OCI-LY1 (cell line): ENCODE data around the gene EIF3L.

ENCODE experiments used
- H2AFZ ChIP-seq: fragments of 200-600 bp; sonication (generic), shearing (Covaris generic); 2 replicates; pipeline ENCODE4 v1.6.0; 2014; ENCODE audit warnings: antibody characterized with exemption, mild to moderate bottlenecking, low read length
- H3F3A ChIP-seq: fragments of 200-600 bp; sonication (generic), shearing (Covaris generic); 2 replicates; pipeline ENCODE4 v1.6.0; 2014; ENCODE audit warnings: mild to moderate bottlenecking, antibody characterized with exemption, low read length, moderate library complexity; ENCODE audit not compliant: insufficient read depth
- H3K27ac ChIP-seq: fragments of 200-600 bp; sonication (generic); 2 replicates; pipeline ENCODE4 v1.5.1; 2014; ENCODE audit warnings: low read length, mixed run types, mild to moderate bottlenecking, low read depth; ENCODE audit not compliant: poor library complexity, severe bottlenecking
- H3K27me3 ChIP-seq: fragments of 200-600 bp; sonication (generic); 2 replicates; pipeline ENCODE4 v1.6.0; 2014; ENCODE audit warnings: antibody characterized with exemption, mild to moderate bottlenecking, low read length, moderate library complexity; ENCODE audit not compliant: insufficient read depth
- H3K36me3 ChIP-seq: fragments of 200-600 bp; sonication (generic); 2 replicates; pipeline ENCODE4 v1.6.1; 2014; ENCODE audit warnings: mild to moderate bottlenecking, antibody characterized with exemption, low read length, moderate library complexity, mixed read lengths; ENCODE audit not compliant: insufficient read depth
- H3K4me1 ChIP-seq: fragments of 200-600 bp; sonication (generic); 2 replicates; pipeline ENCODE4 v1.5.1; 2014; ENCODE audit warnings: mild to moderate bottlenecking, low read length, moderate library complexity; ENCODE audit not compliant: insufficient read depth, severe bottlenecking
- H3K4me2 ChIP-seq: fragments of 200-600 bp; sonication (generic), shearing (Covaris generic); 2 replicates; pipeline ENCODE4 v1.6.1; 2014; ENCODE audit warnings: low read length
- H3K4me3 ChIP-seq: fragments of 200-600 bp; sonication (generic); 2 replicates; pipeline ENCODE4 v1.5.1; 2014; ENCODE audit warnings: low read length, low read depth, mild to moderate bottlenecking, mixed read lengths; ENCODE audit not compliant: poor library complexity, severe bottlenecking
- H3K79me2 ChIP-seq: fragments of 200-600 bp; shearing (Covaris generic); 2 replicates; pipeline ENCODE4 v1.6.1; 2016; ENCODE audit warnings: mixed run types, low read length, mixed read lengths; ENCODE audit not compliant: insufficient read depth
- H3K9ac ChIP-seq: fragments of 200-600 bp; sonication (generic), shearing (Covaris generic); 2 replicates; pipeline ENCODE4 v1.6.1; 2014; ENCODE audit warnings: mild to moderate bottlenecking, low read length, mixed read lengths
- H3K9me2 ChIP-seq: fragments of 200-600 bp; sonication (generic), shearing (Covaris generic); 2 replicates; pipeline ENCODE4 v1.6.1; 2014; ENCODE audit warnings: low read depth, mild to moderate bottlenecking, low read length, mixed read lengths
- H3K9me3 ChIP-seq: fragments of 200-600 bp; shearing (Covaris generic); 2 replicates; pipeline ENCODE4 v1.6.1; 2014; ENCODE audit warnings: low read length, mixed read lengths
- H4K20me1 ChIP-seq: fragments of 200-600 bp; sonication (generic), shearing (Covaris generic); 2 replicates; pipeline ENCODE4 v1.6.0; 2016; ENCODE audit warnings: mild to moderate bottlenecking, low read length; ENCODE audit not compliant: insufficient read depth
- EZH2 ChIP-seq: fragments of 200-600 bp; sonication (generic), shearing (Covaris generic); IDR thresholded peaks from 2 replicates; pipeline ENCODE4 v1.8.0; 2017; ENCODE audit warnings: borderline replicate concordance, mixed run types, mild to moderate bottlenecking, antibody characterized with exemption, low read length, moderate library complexity, mixed read lengths
- TF ChIP-seq, protein P1 (sequence below): fragments of 200-600 bp; sonication (generic), shearing (Covaris generic); IDR thresholded peaks from 2 replicates; pipeline ENCODE4 v1.5.1; 2017; ENCODE audit warnings: mild to moderate bottlenecking, antibody characterized with exemption, low read length, moderate library complexity, mixed read lengths

EIF3L gene

DNA sequence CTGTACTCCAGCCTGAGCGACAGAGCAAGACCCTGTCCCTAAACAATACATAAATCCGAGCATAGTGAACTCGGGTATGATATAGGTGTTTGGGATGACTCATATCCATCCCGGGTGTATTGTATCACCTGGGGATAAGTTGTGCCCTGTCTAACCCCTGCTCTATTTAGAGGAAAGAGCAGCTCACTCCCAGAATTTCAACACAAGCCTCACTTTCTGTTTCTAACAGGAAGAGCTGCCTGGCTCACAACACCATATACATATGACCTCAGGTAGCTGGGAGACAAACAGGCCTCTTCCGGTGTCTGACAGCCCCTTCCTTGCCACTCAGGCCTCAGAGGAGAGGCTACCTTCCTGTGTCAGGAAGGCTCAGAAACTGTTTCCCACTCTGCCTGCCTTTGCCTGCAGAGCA lies 47.0 kb downstream of the EIF3L start:
- Histone ChIP-seq H3K27ac (peak overlapping the region; percentile 28), H3K9me3 (no peaks in the 10 kb centered on the region), H3K4me1 (peaks cover 9% of the 10 kb centered on the region), H3K9me2 (no peaks in the 10 kb centered on the region), H3K4me2 (peak overlapping the region; percentile 22; the same call in 1 of the 2 replicates), H2AFZ (no peak overlapping the region), H3K79me2 (no peaks in the 10 kb centered on the region), H4K20me1 (no peaks in the 10 kb centered on the region), H3K36me3 (peaks cover 9% of the 10 kb centered on the region; the same call in 1 of the 2 replicates), H3K4me3 (no peak overlapping the region), H3F3A (no peaks in the 10 kb centered on the region), H3K9ac (peak overlapping the region; percentile 26; the same call in 1 of the 2 replicates), H3K27me3 (no peaks in the 10 kb centered on the region)
- TF ChIP-seq, protein P1, sequence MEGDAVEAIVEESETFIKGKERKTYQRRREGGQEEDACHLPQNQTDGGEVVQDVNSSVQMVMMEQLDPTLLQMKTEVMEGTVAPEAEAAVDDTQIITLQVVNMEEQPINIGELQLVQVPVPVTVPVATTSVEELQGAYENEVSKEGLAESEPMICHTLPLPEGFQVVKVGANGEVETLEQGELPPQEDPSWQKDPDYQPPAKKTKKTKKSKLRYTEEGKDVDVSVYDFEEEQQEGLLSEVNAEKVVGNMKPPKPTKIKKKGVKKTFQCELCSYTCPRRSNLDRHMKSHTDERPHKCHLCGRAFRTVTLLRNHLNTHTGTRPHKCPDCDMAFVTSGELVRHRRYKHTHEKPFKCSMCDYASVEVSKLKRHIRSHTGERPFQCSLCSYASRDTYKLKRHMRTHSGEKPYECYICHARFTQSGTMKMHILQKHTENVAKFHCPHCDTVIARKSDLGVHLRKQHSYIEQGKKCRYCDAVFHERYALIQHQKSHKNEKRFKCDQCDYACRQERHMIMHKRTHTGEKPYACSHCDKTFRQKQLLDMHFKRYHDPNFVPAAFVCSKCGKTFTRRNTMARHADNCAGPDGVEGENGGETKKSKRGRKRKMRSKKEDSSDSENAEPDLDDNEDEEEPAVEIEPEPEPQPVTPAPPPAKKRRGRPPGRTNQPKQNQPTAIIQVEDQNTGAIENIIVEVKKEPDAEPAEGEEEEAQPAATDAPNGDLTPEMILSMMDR, result no peak
- no peak for TF ChIP-seq EZH2

DNA sequence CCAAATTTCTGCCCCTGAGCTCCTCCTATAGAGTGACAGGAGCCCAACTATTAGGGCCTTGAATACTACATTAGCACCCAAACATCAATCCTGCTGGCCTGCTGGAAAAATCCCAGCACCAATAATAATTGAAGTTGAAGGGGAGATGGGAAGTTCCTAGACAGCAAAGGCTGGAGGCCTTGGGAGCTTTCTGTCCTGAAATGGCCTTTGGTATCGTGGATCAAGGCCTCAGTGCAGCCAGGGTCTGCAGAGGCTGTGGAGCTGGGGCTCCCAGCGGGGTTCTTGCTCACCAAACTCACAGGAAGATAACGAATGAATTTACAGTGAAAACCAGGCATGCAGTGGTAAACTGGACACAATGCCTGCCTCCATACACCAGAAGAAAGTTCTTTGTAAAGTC lies 47.7 kb downstream of the EIF3L start:
- no peak overlapping the region for H2AFZ ChIP-seq
- H3K9me2 ChIP-seq, result no peaks in the 10 kb centered on the region
- H3K9me3 ChIP-seq, result no peaks in the 10 kb centered on the region
- no peaks in the 10 kb centered on the region for H3K79me2 ChIP-seq
- no peak overlapping the region for H3K9ac ChIP-seq
- H3K27ac ChIP-seq, result no peak overlapping the region
- H3K4me3 ChIP-seq, result no peak overlapping the region
- peaks cover 9% of the 10 kb centered on the region for H3K4me1 ChIP-seq
- no peaks in the 10 kb centered on the region for H3F3A ChIP-seq
- no peak overlapping the region for H3K4me2 ChIP-seq
- TF ChIP-seq EZH2, result no peak
- TF ChIP-seq, protein P1, result no peak
- no peaks in the 10 kb centered on the region for H3K27me3 ChIP-seq
- no peaks in the 10 kb centered on the region for H4K20me1 ChIP-seq
- H3K36me3 ChIP-seq, result peaks cover 9% of the 10 kb centered on the region; the same call in 1 of the 2 replicates

DNA sequence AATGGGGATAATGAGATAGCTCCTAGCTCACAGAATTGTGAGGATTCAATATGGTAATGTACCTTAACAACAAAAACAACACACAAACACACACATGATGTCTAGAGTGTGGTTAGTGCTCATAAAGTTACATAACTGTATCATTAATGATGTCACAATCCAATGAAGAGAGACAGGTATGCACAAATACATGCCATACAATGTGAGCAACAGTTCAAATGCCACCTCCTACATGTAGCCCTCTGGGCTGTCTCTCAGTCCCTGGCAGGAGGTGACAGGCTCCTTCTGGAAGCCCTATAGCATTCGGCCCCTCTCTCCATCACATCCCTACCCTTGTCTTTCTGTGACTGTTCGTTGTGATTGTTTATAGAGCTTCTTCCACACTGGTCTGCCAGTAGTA lies 48.6 kb downstream of the EIF3L start:
- no peaks in the 10 kb centered on the region for H3K36me3 ChIP-seq
- no peak overlapping the region for H3K9ac ChIP-seq
- TF ChIP-seq, protein P1, result no peak
- TF ChIP-seq EZH2, result no peak
- no peak overlapping the region for H2AFZ ChIP-seq
- H3K79me2 ChIP-seq, result no peaks in the 10 kb centered on the region
- H3K4me2 ChIP-seq, result no peak overlapping the region
- no peak overlapping the region for H3K27ac ChIP-seq
- H4K20me1 ChIP-seq, result no peaks in the 10 kb centered on the region
- H3F3A ChIP-seq, result no peaks in the 10 kb centered on the region
- peaks cover 9% of the 10 kb centered on the region for H3K4me1 ChIP-seq
- no peaks in the 10 kb centered on the region for H3K9me2 ChIP-seq
- H3K27me3 ChIP-seq, result no peaks in the 10 kb centered on the region
- H3K9me3 ChIP-seq, result no peaks in the 10 kb centered on the region
- H3K4me3 ChIP-seq, result no peak overlapping the region
